Loucy (cell line): ENCODE results near the gene CAMTA1.

Source experiments
- H2AFZ ChIP-seq: fragments of 200-600 bp; sonication (generic); 2 replicates; pipeline ENCODE4 v1.6.0; 2016; ENCODE audit warnings: antibody characterized with exemption, mild to moderate bottlenecking, low read length, moderate library complexity
- H3F3A ChIP-seq: fragments of 200-600 bp; 2 replicates; pipeline ENCODE4 v1.6.0; 2016; ENCODE audit warnings: antibody characterized with exemption, low read depth, mild to moderate bottlenecking
- H3K27me3 ChIP-seq: fragments of 200-600 bp; sonication (generic); 2 replicates; pipeline ENCODE4 v1.6.1; 2014; ENCODE audit warnings: low read length, mild to moderate bottlenecking; ENCODE audit not compliant: insufficient read depth, poor library complexity, severe bottlenecking
- H3K36me3 ChIP-seq: fragments of 200-600 bp; sonication (generic); 2 replicates; pipeline ENCODE4 v1.6.1; 2016; ENCODE audit warnings: low read length; ENCODE audit not compliant: insufficient read depth
- H3K4me1 ChIP-seq: fragments of 200-600 bp; sonication (generic); 2 replicates; pipeline ENCODE4 v1.5.1; 2014; ENCODE audit warnings: low read length, mild to moderate bottlenecking; ENCODE audit not compliant: insufficient read depth, poor library complexity, severe bottlenecking
- H3K4me2 ChIP-seq: fragments of 200-600 bp; sonication (generic); 2 replicates; pipeline ENCODE4 v1.6.0; 2014; ENCODE audit warnings: antibody characterized with exemption, low read length, low read depth, mild to moderate bottlenecking; ENCODE audit not compliant: poor library complexity, severe bottlenecking
- H3K4me3 ChIP-seq: fragments of 200-600 bp; sonication (generic); 2 replicates; pipeline ENCODE4 v1.5.1; 2014; ENCODE audit warnings: low read length, mild to moderate bottlenecking, mixed read lengths; ENCODE audit not compliant: poor library complexity, severe bottlenecking
- H3K79me2 ChIP-seq: fragments of 200-600 bp; sonication (generic); 2 replicates; pipeline ENCODE4 v1.6.1; 2014; ENCODE audit warnings: low read length; ENCODE audit not compliant: insufficient read depth
- H3K9ac ChIP-seq: fragments of 200-600 bp; sonication (generic); 2 replicates; pipeline ENCODE4 v1.6.0; 2014; ENCODE audit warnings: mild to moderate bottlenecking, low read depth, low read length, moderate library complexity; ENCODE audit not compliant: poor library complexity, severe bottlenecking
- H3K9me2 ChIP-seq: fragments of 200-600 bp; sonication (generic); replicated peaks from 2 replicates; pipeline ENCODE4 v1.6.1; 2016; ENCODE audit warnings: low read depth, low read length, mixed read lengths
- H3K9me3 ChIP-seq: fragments of 200-600 bp; sonication (generic); 2 replicates; pipeline ENCODE4 v1.6.1; 2014; ENCODE audit warnings: mild to moderate bottlenecking, antibody characterized with exemption, low read length, low read depth; ENCODE audit not compliant: insufficient read depth
- H4K20me1 ChIP-seq: fragments of 200-600 bp; sonication (generic); 2 replicates; pipeline ENCODE4 v1.6.0; 2014; ENCODE audit warnings: antibody characterized with exemption, low read length, mild to moderate bottlenecking; ENCODE audit not compliant: insufficient read depth, poor library complexity, severe bottlenecking
- CTCF ChIP-seq: fragments of 200-600 bp; sonication (generic); conservative IDR thresholded peaks from 2 replicates; pipeline ENCODE4 v1.5.1; 2014; ENCODE audit warnings: mild to moderate bottlenecking, antibody characterized with exemption, low read length
- EZH2phosphoT487 ChIP-seq: fragments of 200-600 bp; IDR thresholded peaks from 2 replicates; pipeline ENCODE4 v1.6.1; 2018; ENCODE audit warnings: antibody characterized with exemption, mild to moderate bottlenecking, moderate library complexity, borderline replicate concordance

CAMTA1 gene

DNA sequence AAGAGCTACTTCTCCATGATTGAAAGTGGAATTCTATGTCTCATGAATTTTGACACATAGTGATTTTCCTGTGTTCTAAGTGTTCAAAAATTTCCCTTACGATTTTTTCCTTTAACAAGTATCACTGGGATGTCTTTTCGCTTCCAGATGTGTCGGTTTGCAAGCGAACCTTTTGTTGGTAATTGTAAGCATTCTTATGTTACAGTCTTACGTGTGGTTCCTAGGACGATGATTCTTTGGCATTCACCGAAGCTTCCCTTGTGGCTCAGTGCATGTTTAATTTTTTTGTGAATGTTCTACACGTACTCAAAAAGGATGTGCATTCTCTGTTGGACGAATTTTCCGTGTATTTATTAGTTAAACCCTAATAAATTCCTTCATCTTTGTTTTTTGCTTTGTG lies 211.6 kb downstream of the CAMTA1 start:
- H3K9me3 ChIP-seq = no peaks in the 10 kb centered on the region
- no peak for TF ChIP-seq EZH2phosphoT487
- no peak for TF ChIP-seq CTCF
- no peak overlapping the region for H2AFZ ChIP-seq
- no peaks in the 10 kb centered on the region for H3K4me1 ChIP-seq
- no peaks in the 10 kb centered on the region for H3K79me2 ChIP-seq
- H3K4me3 ChIP-seq = no peak overlapping the region
- no peaks in the 10 kb centered on the region for H4K20me1 ChIP-seq
- no peaks in the 10 kb centered on the region for H3K9me2 ChIP-seq
- no peak overlapping the region for H3K4me2 ChIP-seq
- no peak overlapping the region for H3K9ac ChIP-seq
- no peaks in the 10 kb centered on the region for H3K27me3 ChIP-seq
- no peaks in the 10 kb centered on the region for H3K36me3 ChIP-seq
- H3F3A ChIP-seq = no peaks in the 10 kb centered on the region

- no peaks in the 10 kb centered on the region for H3K9me2 ChIP-seq
- H3K4me2 ChIP-seq = no peak overlapping the region
- H3K36me3 ChIP-seq = no peaks in the 10 kb centered on the region
- H3K79me2 ChIP-seq = no peaks in the 10 kb centered on the region
- no peaks in the 10 kb centered on the region for H3K4me1 ChIP-seq
- TF ChIP-seq CTCF (no peak), EZH2phosphoT487 (no peak)
- no peak overlapping the region for H3K9ac ChIP-seq
- H3F3A ChIP-seq = no peaks in the 10 kb centered on the region
- no peaks in the 10 kb centered on the region for H3K9me3 ChIP-seq
- H3K4me3 ChIP-seq = no peak overlapping the region
- no peaks in the 10 kb centered on the region for H4K20me1 ChIP-seq
- no peaks in the 10 kb centered on the region for H3K27me3 ChIP-seq
- no peak overlapping the region for H2AFZ ChIP-seq
Observed at GRCh38 chr1:6998267-6998666, 213.0 kb downstream of the CAMTA1 start.

- TF ChIP-seq CTCF (no peak), EZH2phosphoT487 (no peak)
- no peaks in the 10 kb centered on the region for H3K27me3 ChIP-seq
- H3K4me2 ChIP-seq = no peak overlapping the region
- no peak overlapping the region for H3K9ac ChIP-seq
- no peaks in the 10 kb centered on the region for H3K4me1 ChIP-seq
- no peaks in the 10 kb centered on the region for H3K79me2 ChIP-seq
- no peaks in the 10 kb centered on the region for H3F3A ChIP-seq
- no peaks in the 10 kb centered on the region for H3K9me3 ChIP-seq
- H3K4me3 ChIP-seq = no peak overlapping the region
- H4K20me1 ChIP-seq = no peaks in the 10 kb centered on the region
- no peak overlapping the region for H2AFZ ChIP-seq
- H3K36me3 ChIP-seq = no peaks in the 10 kb centered on the region
- no peaks in the 10 kb centered on the region for H3K9me2 ChIP-seq
Observed at GRCh38 chr1:6999826-7000225, 214.6 kb downstream of the CAMTA1 start.
